Measurements from ENCODE around the gene ZBTB47. TPM values are rescaled to one million over a fixed set of nuclear protein-coding genes. Genes with fewer than 3 reads are reported as not detected.

ZBTB47 gene
- 4.4 and 5.7 TPM in 2 replicates for total RNA-seq (ENCODE audit: low replicate concordance)

GRCh38 chr3:42653560-42654330, at the start of gene ZBTB47:
ZBTB47 (plus strand) TSS chr3:42653697; CDS start chr3:42658356, 4,659 bp downstream.
- peak; percentile 41 for DNase-seq (ENCODE audit: low spot score)
- Mint-ChIP-seq H3K9me3 (no peaks in the 10 kb centered on the region), H3K36me3 (peaks cover 8% of the 10 kb centered on the region), H3K4me3 (peak within 1 kb of the TSS; percentile 92), H3K27me3 (ENCODE audit: insufficient read depth, low read depth) (peaks cover 5% of the 10 kb centered on the region), H3K4me1 (peaks cover 30% of the 10 kb centered on the region), H3K27ac (peak within 1 kb of the TSS; percentile 81)
- peaks cover 12% of the 10 kb centered on the region for H3K4me1 ChIP-seq
- H3K9me3 ChIP-seq (ENCODE audit: low read depth), result no peaks in the 10 kb centered on the region
- peak within 1 kb of the TSS; percentile 45 for H3K9ac ChIP-seq
- TF ChIP-seq EZH2phosphoT487 (IDR thresholded peaks at IDR 0.05) (no peak), CTCF (IDR thresholded peaks at IDR 0.05) (no peak), EZH2 (IDR thresholded peaks at IDR 0.05) (peak; percentile 17)
- peaks cover 11% of the 10 kb centered on the region for H3F3A ChIP-seq (ENCODE audit: low read depth)
- H3K27ac ChIP-seq, result no peak within 1 kb of the TSS
- H2AFZ ChIP-seq (replicated peaks), result peak within 1 kb of the TSS; percentile 92
- H3K79me2 ChIP-seq (ENCODE audit: low read depth), result no peaks in the 10 kb centered on the region
- H3K36me3 ChIP-seq, result no peaks in the 10 kb centered on the region
- peak within 1 kb of the TSS; percentile 86 for H3K4me3 ChIP-seq
- peaks cover 21% of the 10 kb centered on the region for H4K20me1 ChIP-seq (ENCODE audit: low read depth)
- no peaks in the 10 kb centered on the region for H3K27me3 ChIP-seq
- H3K4me2 ChIP-seq, result peak within 1 kb of the TSS; percentile 100

- no peak overlapping the region for H3K4me3 Mint-ChIP-seq
- H3K27me3 ChIP-seq, result no peaks in the 10 kb centered on the region
- no peaks in the 10 kb centered on the region for H3K27me3 Mint-ChIP-seq (ENCODE audit: insufficient read depth, low read depth)
- no peak for TF ChIP-seq EZH2 (IDR thresholded peaks at IDR 0.05)
- TF ChIP-seq EZH2phosphoT487 (IDR thresholded peaks at IDR 0.05), result no peak
- no peak for TF ChIP-seq CTCF (IDR thresholded peaks at IDR 0.05)
- no peaks in the 10 kb centered on the region for H3K36me3 ChIP-seq
- H3K9ac ChIP-seq, result no peak overlapping the region
- H4K20me1 ChIP-seq (ENCODE audit: low read depth), result peaks cover 91% of the 10 kb centered on the region
- no peak overlapping the region for H3K4me2 ChIP-seq
- H3K4me3 ChIP-seq, result no peak overlapping the region
- no peak overlapping the region for H3K27ac Mint-ChIP-seq
- no peak overlapping the region for H2AFZ ChIP-seq (replicated peaks)
- peaks cover 33% of the 10 kb centered on the region for H3K36me3 Mint-ChIP-seq
- H3K27ac ChIP-seq, result peak overlapping the region; percentile 10
- peak; percentile 6 for DNase-seq (ENCODE audit: low spot score)
- H3K4me1 ChIP-seq, result peaks cover 13% of the 10 kb centered on the region
- H3K4me1 Mint-ChIP-seq, result peaks cover 17% of the 10 kb centered on the region
- H3K9me3 Mint-ChIP-seq, result peaks cover 6% of the 10 kb centered on the region
- peaks cover 17% of the 10 kb centered on the region for H3F3A ChIP-seq (ENCODE audit: low read depth)
- peaks cover 98% of the 10 kb centered on the region for H3K79me2 ChIP-seq (ENCODE audit: low read depth)
- H3K9me3 ChIP-seq (ENCODE audit: low read depth), result no peaks in the 10 kb centered on the region
These were observed 47.8 kb upstream of the ZBTB47 start for GRCh38 chr3:42605546-42606173.

GRCh38 chr3:42608581-42608980, 44.9 kb upstream of the ZBTB47 start:
- H3K27me3 Mint-ChIP-seq (ENCODE audit: insufficient read depth, low read depth), result no peaks in the 10 kb centered on the region
- TF ChIP-seq EZH2 (IDR thresholded peaks at IDR 0.05) (no peak), CTCF (IDR thresholded peaks at IDR 0.05) (no peak)
- H3K4me1 ChIP-seq, result peaks cover 6% of the 10 kb centered on the region
- H3K27me3 ChIP-seq, result no peaks in the 10 kb centered on the region
- no peak overlapping the region for H2AFZ ChIP-seq (replicated peaks)
- peaks cover 100% of the 10 kb centered on the region for H3K79me2 ChIP-seq (ENCODE audit: low read depth)
- H3K4me2 ChIP-seq, result no peak overlapping the region
- no peak overlapping the region for H3K9ac ChIP-seq
- H4K20me1 ChIP-seq (ENCODE audit: low read depth), result peaks cover 96% of the 10 kb centered on the region
- H3K36me3 ChIP-seq, result no peaks in the 10 kb centered on the region
- no peak overlapping the region for H3K27ac ChIP-seq
- H3F3A ChIP-seq (ENCODE audit: low read depth), result peaks cover 14% of the 10 kb centered on the region
- peaks cover 9% of the 10 kb centered on the region for H3K4me1 Mint-ChIP-seq
- no peak for DNase-seq (ENCODE audit: low spot score)
- no peak overlapping the region for H3K27ac Mint-ChIP-seq
- no peak overlapping the region for H3K4me3 Mint-ChIP-seq
- peaks cover 5% of the 10 kb centered on the region for H3K9me3 Mint-ChIP-seq
- peaks cover 28% of the 10 kb centered on the region for H3K36me3 Mint-ChIP-seq
- H3K4me3 ChIP-seq, result no peak overlapping the region
- H3K9me3 ChIP-seq (ENCODE audit: low read depth), result no peaks in the 10 kb centered on the region

Data from neural progenitor cell (in vitro differentiated cells).